Activated CD8-positive, alpha-beta T cell treated with anti-CD3 and anti-CD28 coated beads for 36 hours (primary cell): Measurements from ENCODE around the gene FBP2. TPM values are rescaled to one million over a fixed set of nuclear protein-coding genes. Genes with fewer than 3 reads are reported as not detected.
A peak's percentile ranks its signal among the peaks of the same experiment; 100 is the strongest.

ENCODE experiments used
- ATAC-seq: fragments of 200-7000 bp; cut with Tn5 transposase; one replicate; pipeline ENCODE4 v1.10.0; 2021; ENCODE audit warnings: mild to moderate bottlenecking, moderate library complexity
- CTCF ChIA-PET: fragments of 350-600 bp; sonication (Branson Sonifier 250); formaldehyde crosslinking; loops from one replicate; lab custom pipeline; 2021; ENCODE audit warnings: antibody characterized with exemption; lab: Charles Lee
- POLR2A ChIA-PET: fragments of 350-600 bp; sonication (Branson Sonifier 250); formaldehyde crosslinking; loops from one replicate; lab custom pipeline; 2021; ENCODE audit warnings: antibody characterized with exemption; lab: Charles Lee
- DNase-seq: peaks from one replicate; pipeline ENCODE4 v3.0.0-alpha.2; 2020
- H3K27ac Mint-ChIP-seq: one replicate; pipeline ENCODE4 v1.8.0; 2021; ENCODE audit warnings: mild to moderate bottlenecking, mixed read lengths
- H3K27me3 Mint-ChIP-seq: one replicate; pipeline ENCODE4 v1.8.0; 2021; ENCODE audit warnings: mixed read lengths
- H3K36me3 Mint-ChIP-seq: one replicate; pipeline ENCODE4 v1.8.0; 2021; ENCODE audit warnings: low read depth, mixed read lengths
- H3K4me1 Mint-ChIP-seq: one replicate; pipeline ENCODE4 v1.8.0; 2021; ENCODE audit warnings: low read depth, mixed read lengths
- H3K4me3 Mint-ChIP-seq: one replicate; pipeline ENCODE4 v1.8.0; 2021; ENCODE audit warnings: mild to moderate bottlenecking, moderate library complexity, mixed read lengths
- H3K9me3 Mint-ChIP-seq: one replicate; pipeline ENCODE4 v1.8.0; 2021; ENCODE audit warnings: mixed read lengths
- intact Hi-C: fragments of 100-400 bp; cut with micrococcal nuclease; formaldehyde crosslinking; loops from one replicate; pipeline ENCODE4 v1.10.0; 2022
- total RNA-seq, 2 experiments: library from RNA; stranded (reverse); gene quantifications; one replicate each; pipeline ENCODE4 v1.2.3, GENCODE V29; 2021
- TF ChIP-seq, protein P1 (sequence below): fragments of 200-600 bp; IDR thresholded peaks from one replicate; pipeline ENCODE4 v1.8.0; 2022; ENCODE audit warnings: antibody characterized with exemption, mild to moderate bottlenecking

FBP2 gene
- total RNA-seq, 2 experiments from 2014 or later: not detected

DNA sequence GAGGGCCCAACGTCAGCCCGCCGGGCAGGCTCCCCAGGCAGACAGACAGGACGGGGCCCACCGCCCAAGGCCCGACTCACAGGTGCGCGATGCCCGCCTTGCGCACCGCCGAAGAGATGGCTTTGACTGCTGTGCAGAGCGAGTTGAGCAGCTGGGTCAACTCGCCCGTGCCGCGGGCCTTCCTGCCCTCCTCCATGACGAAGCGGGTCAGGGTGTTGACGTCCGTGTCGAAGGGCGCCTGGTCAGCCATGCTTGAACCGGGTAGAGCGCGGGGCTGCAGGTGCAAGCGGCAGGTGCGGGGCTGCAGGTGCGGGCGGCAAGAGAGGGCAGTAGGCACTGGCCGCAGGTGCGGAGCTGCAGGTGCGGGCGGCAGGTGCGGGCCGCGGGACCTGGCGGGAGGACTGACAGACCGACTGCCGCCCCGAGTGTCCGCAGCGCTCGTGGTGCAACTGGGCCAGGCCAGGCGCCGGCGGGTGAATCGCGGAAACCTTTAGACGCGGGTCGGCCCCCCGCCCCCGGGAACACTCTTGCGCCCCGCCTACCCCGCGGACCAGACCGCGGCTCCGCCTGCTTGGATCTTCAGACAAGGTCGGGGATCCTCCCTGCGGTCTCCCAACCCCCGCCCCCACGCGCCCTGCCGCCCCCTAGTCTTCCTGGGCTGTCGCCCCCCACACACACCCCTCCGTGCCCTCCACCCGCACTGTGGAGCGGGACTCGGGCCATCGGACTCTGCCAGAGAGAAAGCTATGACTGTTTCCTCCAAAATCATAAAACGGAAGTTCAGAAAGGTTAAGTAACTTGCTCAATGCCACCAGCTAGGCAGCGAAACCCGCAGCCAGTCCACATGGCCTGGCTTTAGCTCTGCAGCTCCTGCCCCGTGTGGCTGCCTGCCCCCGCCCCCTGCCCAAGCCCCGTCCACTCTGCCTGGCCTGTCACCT lies 45.7 kb upstream of the FBP2 start, which contains the start of gene FBP1:
TSS of gene FBP1 (minus strand) at position 458 of the 938 bp plus-strand sequence. CDS start at position 250, 208 bp downstream.
- Mint-ChIP-seq H3K36me3 (no peaks in the 10 kb centered on the region), H3K4me3 (peak within 1 kb of the TSS; percentile 70), H3K27me3 (peaks cover 8% of the 10 kb centered on the region), H3K4me1 (peaks cover 18% of the 10 kb centered on the region), H3K9me3 (no peaks in the 10 kb centered on the region), H3K27ac (peak within 1 kb of the TSS; percentile 85)
- intact Hi-C loops: no loop called here
- CTCF ChIA-PET: interaction anchor here (1.2 to 1.5 kb wide), 3 partner anchors 30 to 42 kb away, joined by 3 to 6 read pairs (median 3); no protein-coding TSS in a partner anchor
- ATAC-seq: peak; percentile 88
- TF ChIP-seq, protein P1, sequence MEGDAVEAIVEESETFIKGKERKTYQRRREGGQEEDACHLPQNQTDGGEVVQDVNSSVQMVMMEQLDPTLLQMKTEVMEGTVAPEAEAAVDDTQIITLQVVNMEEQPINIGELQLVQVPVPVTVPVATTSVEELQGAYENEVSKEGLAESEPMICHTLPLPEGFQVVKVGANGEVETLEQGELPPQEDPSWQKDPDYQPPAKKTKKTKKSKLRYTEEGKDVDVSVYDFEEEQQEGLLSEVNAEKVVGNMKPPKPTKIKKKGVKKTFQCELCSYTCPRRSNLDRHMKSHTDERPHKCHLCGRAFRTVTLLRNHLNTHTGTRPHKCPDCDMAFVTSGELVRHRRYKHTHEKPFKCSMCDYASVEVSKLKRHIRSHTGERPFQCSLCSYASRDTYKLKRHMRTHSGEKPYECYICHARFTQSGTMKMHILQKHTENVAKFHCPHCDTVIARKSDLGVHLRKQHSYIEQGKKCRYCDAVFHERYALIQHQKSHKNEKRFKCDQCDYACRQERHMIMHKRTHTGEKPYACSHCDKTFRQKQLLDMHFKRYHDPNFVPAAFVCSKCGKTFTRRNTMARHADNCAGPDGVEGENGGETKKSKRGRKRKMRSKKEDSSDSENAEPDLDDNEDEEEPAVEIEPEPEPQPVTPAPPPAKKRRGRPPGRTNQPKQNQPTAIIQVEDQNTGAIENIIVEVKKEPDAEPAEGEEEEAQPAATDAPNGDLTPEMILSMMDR: no peak
- POLR2A ChIA-PET: interaction anchor here (1.2 kb wide), 1 partner anchor 23 kb away, joined by 3 read pairs; no protein-coding TSS in a partner anchor
- peak; percentile 65 for DNase-seq

DNA sequence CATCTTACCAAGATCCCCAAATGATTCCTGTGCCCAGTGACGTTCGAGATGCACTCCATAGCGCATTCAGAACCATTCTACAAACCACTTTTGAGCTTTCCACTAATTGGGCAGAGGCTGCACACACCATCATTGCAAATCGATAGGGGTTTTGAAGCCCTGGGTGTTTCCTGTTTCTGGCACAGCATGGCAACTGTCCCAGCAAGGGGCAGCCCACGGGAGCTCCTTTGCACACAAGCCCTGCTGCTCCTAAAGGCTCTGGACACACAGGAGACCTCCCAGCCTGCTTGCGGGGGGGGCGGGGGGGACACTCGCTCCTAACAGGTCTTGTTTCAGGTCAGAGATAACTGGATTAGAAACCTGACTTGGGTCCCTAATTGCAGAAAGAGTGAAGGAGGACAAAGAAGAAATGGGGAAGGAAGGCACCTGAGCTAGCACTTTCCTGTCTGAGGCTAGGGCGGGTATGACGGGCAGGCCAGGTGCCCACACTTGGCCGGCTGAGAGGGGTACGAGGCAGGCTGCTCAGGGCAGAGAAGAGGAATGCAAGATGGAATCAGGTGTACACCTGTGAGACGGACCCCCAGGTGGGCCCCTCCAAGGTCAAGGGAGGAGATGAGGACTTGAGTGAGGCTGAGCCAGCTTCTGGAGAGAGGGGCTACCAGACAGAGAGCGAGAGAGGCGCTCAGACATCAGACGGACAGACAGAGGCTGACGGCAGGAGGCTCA lies 44.9 kb upstream of the FBP2 start:
- Mint-ChIP-seq H3K4me1 (peaks cover 18% of the 10 kb centered on the region), H3K9me3 (no peaks in the 10 kb centered on the region), H3K27ac (peak overlapping the region; percentile 55), H3K4me3 (peak overlapping the region; percentile 70), H3K27me3 (peaks cover 8% of the 10 kb centered on the region), H3K36me3 (no peaks in the 10 kb centered on the region)
- CTCF ChIA-PET: interaction anchor here (0.8 to 1.5 kb wide), 2 partner anchors 43 to 145 kb away, joined by 3 to 6 read pairs; no protein-coding TSS in a partner anchor
- no peak for ATAC-seq
- intact Hi-C loops: no loop called here
- TF ChIP-seq, protein P1: no peak
- POLR2A ChIA-PET: interaction anchor here (0.9 kb wide), 1 partner anchor 17 kb away, joined by 3 read pairs; no protein-coding TSS in a partner anchor
- no peak for DNase-seq

DNA sequence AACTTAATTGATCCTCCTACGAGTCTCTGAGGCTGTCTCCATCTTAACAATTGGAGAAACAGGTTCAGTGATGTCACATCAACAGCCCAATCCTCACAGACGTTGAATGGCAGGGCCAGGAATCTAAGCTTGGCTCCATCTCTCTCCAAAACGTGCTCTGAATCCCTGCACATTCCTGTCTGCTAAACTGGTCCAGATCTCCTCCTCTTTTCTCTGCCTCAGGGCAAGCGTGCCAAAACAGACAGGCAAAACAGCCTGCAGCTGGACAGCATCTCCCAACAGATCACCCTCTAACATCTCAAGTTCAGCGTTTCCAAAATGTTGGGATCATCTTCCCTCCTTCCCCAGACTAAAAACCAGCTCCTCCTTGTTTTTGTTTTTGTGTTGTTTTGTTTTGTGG lies 39.1 kb upstream of the FBP2 start:
- DNase-seq (no peak), ATAC-seq (no peak)
- no peaks in the 10 kb centered on the region for H3K4me1 Mint-ChIP-seq
- H3K36me3 Mint-ChIP-seq: no peaks in the 10 kb centered on the region
- CTCF ChIA-PET: interaction anchor here (1.4 kb wide), 1 partner anchor 9 kb away, joined by 3 read pairs; no protein-coding TSS in a partner anchor
- TF ChIP-seq, protein P1: no peak
- no peak overlapping the region for H3K27ac Mint-ChIP-seq
- H3K4me3 Mint-ChIP-seq: no peak overlapping the region
- POLR2A ChIA-PET: no interaction called here
- intact Hi-C loops: no loop called here
- H3K27me3 Mint-ChIP-seq: peaks cover 5% of the 10 kb centered on the region
- no peaks in the 10 kb centered on the region for H3K9me3 Mint-ChIP-seq

DNA sequence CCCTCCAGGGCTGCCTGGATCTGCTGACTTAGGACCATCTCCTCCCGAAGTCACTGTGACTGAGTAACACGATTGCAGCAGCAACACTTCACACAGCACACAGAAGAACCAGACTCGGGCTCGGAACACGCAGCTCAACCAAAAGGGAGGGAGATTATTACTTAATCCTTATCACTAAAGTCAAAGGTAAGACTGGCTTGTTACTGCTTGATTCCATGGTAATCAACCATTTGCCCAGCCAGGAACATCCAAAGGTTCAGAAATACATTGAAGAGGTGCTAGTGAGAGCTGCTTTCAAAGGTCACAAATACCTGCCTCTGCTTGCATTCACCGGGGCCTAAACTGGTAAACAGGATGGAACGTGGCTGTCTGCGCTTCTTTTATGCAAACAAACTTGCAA lies 38.0 kb upstream of the FBP2 start:
- intact Hi-C loops: no loop called here
- TF ChIP-seq, protein P1: no peak
- Mint-ChIP-seq H3K4me3 (no peak overlapping the region), H3K27me3 (peaks cover 3% of the 10 kb centered on the region), H3K27ac (no peak overlapping the region), H3K36me3 (no peaks in the 10 kb centered on the region), H3K9me3 (no peaks in the 10 kb centered on the region), H3K4me1 (no peaks in the 10 kb centered on the region)
- CTCF ChIA-PET: no interaction called here
- ATAC-seq (no peak), DNase-seq (no peak)
- POLR2A ChIA-PET: no interaction called here
